ENCODE measurements around the gene C9orf153. TPM values are rescaled to one million over a fixed set of nuclear protein-coding genes. Genes with fewer than 3 reads are reported as not detected.

Gene C9orf153
- total and polyA plus RNA-seq, 2 experiments from 2014 or later: 0.29 TPM; not detected in 1

DNA sequence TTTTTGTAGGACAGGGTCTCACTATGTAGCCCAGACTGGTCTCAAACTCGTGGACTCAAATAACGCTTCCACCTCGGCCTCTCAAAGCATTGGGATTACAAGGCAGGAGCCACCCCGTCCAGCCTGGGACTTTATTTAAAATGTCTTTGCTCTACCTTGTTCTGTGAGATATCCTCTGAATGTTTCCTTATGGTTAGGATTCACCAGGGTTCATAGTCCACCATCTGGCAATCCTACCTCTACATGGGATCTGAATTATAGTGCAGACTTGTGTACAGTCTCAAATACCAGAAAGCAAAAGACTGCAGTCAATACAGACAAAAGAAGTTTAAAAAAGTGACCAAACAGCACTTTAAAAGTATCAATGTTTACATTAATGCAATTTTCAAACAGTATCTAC, 12.8 kb upstream of the C9orf153 start:
- Mint-ChIP-seq H3K36me3 (ENCODE audit: low read depth) (peaks cover 41% of the 10 kb centered on the region), H3K9me3 (no peaks in the 10 kb centered on the region; the same call in 2 of the 3 replicates), H3K27ac (no peak overlapping the region), H3K4me3 (no peak overlapping the region), H3K4me1 (peaks cover 8% of the 10 kb centered on the region; the same call in 2 of the 3 replicates), H3K27me3 (ENCODE audit: insufficient read depth, low read depth, poor library complexity) (no peaks in the 10 kb centered on the region)
- H3K27ac ChIP-seq (ENCODE audit: low read depth): no peak overlapping the region
- TF ChIP-seq EZH2 (IDR thresholded peaks at IDR 0.05; ENCODE audit: low read depth, unreplicated experiment): no peak
- no peak for TF ChIP-seq JUNB (IDR thresholded peaks at IDR 0.05; ENCODE audit: unreplicated experiment)
- TF ChIP-seq, protein P1, sequence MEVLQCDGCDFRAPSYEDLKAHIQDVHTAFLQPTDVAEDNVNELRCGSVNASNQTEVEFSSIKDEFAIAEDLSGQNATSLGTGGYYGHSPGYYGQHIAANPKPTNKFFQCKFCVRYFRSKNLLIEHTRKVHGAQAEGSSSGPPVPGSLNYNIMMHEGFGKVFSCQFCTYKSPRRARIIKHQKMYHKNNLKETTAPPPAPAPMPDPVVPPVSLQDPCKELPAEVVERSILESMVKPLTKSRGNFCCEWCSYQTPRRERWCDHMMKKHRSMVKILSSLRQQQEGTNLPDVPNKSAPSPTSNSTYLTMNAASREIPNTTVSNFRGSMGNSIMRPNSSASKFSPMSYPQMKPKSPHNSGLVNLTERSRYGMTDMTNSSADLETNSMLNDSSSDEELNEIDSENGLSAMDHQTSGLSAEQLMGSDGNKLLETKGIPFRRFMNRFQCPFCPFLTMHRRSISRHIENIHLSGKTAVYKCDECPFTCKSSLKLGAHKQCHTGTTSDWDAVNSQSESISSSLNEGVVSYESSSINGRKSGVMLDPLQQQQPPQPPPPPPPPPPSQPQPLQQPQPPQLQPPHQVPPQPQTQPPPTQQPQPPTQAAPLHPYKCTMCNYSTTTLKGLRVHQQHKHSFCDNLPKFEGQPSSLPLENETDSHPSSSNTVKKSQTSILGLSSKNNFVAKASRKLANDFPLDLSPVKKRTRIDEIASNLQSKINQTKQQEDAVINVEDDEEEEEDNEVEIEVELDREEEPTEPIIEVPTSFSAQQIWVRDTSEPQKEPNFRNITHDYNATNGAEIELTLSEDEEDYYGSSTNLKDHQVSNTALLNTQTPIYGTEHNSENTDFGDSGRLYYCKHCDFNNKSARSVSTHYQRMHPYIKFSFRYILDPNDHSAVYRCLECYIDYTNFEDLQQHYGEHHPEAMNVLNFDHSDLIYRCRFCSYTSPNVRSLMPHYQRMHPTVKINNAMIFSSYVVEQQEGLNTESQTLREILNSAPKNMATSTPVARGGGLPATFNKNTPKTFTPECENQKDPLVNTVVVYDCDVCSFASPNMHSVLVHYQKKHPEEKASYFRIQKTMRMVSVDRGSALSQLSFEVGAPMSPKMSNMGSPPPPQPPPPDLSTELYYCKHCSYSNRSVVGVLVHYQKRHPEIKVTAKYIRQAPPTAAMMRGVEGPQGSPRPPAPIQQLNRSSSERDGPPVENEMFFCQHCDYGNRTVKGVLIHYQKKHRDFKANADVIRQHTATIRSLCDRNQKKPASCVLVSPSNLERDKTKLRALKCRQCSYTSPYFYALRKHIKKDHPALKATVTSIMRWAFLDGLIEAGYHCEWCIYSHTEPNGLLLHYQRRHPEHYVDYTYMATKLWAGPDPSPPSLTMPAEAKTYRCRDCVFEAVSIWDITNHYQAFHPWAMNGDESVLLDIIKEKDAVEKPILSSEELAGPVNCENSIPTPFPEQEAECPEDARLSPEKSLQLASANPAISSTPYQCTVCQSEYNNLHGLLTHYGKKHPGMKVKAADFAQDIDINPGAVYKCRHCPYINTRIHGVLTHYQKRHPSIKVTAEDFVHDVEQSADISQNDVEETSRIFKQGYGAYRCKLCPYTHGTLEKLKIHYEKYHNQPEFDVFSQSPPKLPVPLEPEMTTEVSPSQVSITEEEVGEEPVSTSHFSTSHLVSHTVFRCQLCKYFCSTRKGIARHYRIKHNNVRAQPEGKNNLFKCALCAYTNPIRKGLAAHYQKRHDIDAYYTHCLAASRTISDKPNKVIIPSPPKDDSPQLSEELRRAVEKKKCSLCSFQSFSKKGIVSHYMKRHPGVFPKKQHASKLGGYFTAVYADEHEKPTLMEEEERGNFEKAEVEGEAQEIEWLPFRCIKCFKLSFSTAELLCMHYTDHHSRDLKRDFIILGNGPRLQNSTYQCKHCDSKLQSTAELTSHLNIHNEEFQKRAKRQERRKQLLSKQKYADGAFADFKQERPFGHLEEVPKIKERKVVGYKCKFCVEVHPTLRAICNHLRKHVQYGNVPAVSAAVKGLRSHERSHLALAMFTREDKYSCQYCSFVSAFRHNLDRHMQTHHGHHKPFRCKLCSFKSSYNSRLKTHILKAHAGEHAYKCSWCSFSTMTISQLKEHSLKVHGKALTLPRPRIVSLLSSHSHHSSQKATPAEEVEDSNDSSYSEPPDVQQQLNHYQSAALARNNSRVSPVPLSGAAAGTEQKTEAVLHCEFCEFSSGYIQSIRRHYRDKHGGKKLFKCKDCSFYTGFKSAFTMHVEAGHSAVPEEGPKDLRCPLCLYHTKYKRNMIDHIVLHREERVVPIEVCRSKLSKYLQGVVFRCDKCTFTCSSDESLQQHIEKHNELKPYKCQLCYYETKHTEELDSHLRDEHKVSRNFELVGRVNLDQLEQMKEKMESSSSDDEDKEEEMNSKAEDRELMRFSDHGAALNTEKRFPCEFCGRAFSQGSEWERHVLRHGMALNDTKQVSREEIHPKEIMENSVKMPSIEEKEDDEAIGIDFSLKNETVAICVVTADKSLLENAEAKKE (CRISPR knock-in tag; IDR thresholded peaks at IDR 0.05): no peak
- no peak for TF ChIP-seq EZH2phosphoT487 (IDR thresholded peaks at IDR 0.05; ENCODE audit: unreplicated experiment)
- TF ChIP-seq POLR2AphosphoS5 (IDR thresholded peaks at IDR 0.05; ENCODE audit: low read depth): no peak
- TF ChIP-seq NANOG (IDR thresholded peaks at IDR 0.05; ENCODE audit: borderline replicate concordance): no peak
- TF ChIP-seq, protein P2, sequence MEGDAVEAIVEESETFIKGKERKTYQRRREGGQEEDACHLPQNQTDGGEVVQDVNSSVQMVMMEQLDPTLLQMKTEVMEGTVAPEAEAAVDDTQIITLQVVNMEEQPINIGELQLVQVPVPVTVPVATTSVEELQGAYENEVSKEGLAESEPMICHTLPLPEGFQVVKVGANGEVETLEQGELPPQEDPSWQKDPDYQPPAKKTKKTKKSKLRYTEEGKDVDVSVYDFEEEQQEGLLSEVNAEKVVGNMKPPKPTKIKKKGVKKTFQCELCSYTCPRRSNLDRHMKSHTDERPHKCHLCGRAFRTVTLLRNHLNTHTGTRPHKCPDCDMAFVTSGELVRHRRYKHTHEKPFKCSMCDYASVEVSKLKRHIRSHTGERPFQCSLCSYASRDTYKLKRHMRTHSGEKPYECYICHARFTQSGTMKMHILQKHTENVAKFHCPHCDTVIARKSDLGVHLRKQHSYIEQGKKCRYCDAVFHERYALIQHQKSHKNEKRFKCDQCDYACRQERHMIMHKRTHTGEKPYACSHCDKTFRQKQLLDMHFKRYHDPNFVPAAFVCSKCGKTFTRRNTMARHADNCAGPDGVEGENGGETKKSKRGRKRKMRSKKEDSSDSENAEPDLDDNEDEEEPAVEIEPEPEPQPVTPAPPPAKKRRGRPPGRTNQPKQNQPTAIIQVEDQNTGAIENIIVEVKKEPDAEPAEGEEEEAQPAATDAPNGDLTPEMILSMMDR (conservative IDR thresholded peaks at IDR 0.05; ENCODE audit: low read depth in 2 of 2): no peak
- TF ChIP-seq, protein P3, sequence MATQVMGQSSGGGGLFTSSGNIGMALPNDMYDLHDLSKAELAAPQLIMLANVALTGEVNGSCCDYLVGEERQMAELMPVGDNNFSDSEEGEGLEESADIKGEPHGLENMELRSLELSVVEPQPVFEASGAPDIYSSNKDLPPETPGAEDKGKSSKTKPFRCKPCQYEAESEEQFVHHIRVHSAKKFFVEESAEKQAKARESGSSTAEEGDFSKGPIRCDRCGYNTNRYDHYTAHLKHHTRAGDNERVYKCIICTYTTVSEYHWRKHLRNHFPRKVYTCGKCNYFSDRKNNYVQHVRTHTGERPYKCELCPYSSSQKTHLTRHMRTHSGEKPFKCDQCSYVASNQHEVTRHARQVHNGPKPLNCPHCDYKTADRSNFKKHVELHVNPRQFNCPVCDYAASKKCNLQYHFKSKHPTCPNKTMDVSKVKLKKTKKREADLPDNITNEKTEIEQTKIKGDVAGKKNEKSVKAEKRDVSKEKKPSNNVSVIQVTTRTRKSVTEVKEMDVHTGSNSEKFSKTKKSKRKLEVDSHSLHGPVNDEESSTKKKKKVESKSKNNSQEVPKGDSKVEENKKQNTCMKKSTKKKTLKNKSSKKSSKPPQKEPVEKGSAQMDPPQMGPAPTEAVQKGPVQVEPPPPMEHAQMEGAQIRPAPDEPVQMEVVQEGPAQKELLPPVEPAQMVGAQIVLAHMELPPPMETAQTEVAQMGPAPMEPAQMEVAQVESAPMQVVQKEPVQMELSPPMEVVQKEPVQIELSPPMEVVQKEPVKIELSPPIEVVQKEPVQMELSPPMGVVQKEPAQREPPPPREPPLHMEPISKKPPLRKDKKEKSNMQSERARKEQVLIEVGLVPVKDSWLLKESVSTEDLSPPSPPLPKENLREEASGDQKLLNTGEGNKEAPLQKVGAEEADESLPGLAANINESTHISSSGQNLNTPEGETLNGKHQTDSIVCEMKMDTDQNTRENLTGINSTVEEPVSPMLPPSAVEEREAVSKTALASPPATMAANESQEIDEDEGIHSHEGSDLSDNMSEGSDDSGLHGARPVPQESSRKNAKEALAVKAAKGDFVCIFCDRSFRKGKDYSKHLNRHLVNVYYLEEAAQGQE (IDR thresholded peaks at IDR 0.05; ENCODE audit: unreplicated experiment): no peak
- TF ChIP-seq, protein P4, sequence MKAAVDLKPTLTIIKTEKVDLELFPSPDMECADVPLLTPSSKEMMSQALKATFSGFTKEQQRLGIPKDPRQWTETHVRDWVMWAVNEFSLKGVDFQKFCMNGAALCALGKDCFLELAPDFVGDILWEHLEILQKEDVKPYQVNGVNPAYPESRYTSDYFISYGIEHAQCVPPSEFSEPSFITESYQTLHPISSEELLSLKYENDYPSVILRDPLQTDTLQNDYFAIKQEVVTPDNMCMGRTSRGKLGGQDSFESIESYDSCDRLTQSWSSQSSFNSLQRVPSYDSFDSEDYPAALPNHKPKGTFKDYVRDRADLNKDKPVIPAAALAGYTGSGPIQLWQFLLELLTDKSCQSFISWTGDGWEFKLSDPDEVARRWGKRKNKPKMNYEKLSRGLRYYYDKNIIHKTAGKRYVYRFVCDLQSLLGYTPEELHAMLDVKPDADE (IDR thresholded peaks at IDR 0.05): no peak
- TF ChIP-seq ZNF114 (CRISPR knock-in tag; IDR thresholded peaks at IDR 0.05): no peak
- no peak for TF ChIP-seq ZNF331 (CRISPR knock-in tag; IDR thresholded peaks at IDR 0.05; ENCODE audit: low read depth)
- TF ChIP-seq CREB1 (CRISPR knock-in tag; IDR thresholded peaks at IDR 0.05; ENCODE audit: low read depth): no peak
- no peak for TF ChIP-seq STAT1 (IDR thresholded peaks at IDR 0.05; ENCODE audit: unreplicated experiment)
- H3F3A ChIP-seq (replicated peaks; ENCODE audit: low read depth): no peaks in the 10 kb centered on the region
- no peak overlapping the region for H2AFZ ChIP-seq
- no peaks in the 10 kb centered on the region for H3K9me2 ChIP-seq (ENCODE audit: insufficient read depth)
- DNase-seq (ENCODE audit: low spot score) (no peak), ATAC-seq (no peak)
- H3K27me3 ChIP-seq (ENCODE audit: insufficient read depth): no peaks in the 10 kb centered on the region
- H3K4me2 ChIP-seq: no peak overlapping the region
- H3K36me3 ChIP-seq (ENCODE audit: insufficient read depth): peaks cover 21% of the 10 kb centered on the region
- H3K4me3 ChIP-seq: no peak overlapping the region
- H3K4me1 ChIP-seq (ENCODE audit: insufficient read depth): no peaks in the 10 kb centered on the region
- peaks cover 16% of the 10 kb centered on the region for H4K20me1 ChIP-seq (replicated peaks; ENCODE audit: insufficient read depth)
- peaks cover 57% of the 10 kb centered on the region for H3K79me2 ChIP-seq (replicated peaks; ENCODE audit: insufficient read depth)

All from GM23338 (cell line).